AG09309 (cell line): ENCODE results near the gene TPM1.
"Not testable (repeated sequence)": the region's sequence is repeated elsewhere in the genome, so short reads cannot be mapped to it uniquely, and the experiment has no call there.

Experiments used
- DNase-seq: peaks from one replicate; pipeline ENCODE4 v3.0.0-alpha.2; 2010; ENCODE audit warnings: low read depth
- H3K4me3 ChIP-seq: 2 replicates; pipeline ENCODE4 v1.5.1; 2011; ENCODE audit warnings: mild to moderate bottlenecking, low read depth, low read length, moderate library complexity; ENCODE audit not compliant: control insufficient read depth
- CTCF ChIP-seq: IDR thresholded peaks from 2 replicates; pipeline ENCODE4 v1.5.1; 2011; ENCODE audit warnings: mild to moderate bottlenecking, low read depth, low read length, inconsistent platforms; ENCODE audit not compliant: insufficient read depth, control insufficient read depth; ENCODE audit errors: missing control alignments

TPM1 gene

DNA sequence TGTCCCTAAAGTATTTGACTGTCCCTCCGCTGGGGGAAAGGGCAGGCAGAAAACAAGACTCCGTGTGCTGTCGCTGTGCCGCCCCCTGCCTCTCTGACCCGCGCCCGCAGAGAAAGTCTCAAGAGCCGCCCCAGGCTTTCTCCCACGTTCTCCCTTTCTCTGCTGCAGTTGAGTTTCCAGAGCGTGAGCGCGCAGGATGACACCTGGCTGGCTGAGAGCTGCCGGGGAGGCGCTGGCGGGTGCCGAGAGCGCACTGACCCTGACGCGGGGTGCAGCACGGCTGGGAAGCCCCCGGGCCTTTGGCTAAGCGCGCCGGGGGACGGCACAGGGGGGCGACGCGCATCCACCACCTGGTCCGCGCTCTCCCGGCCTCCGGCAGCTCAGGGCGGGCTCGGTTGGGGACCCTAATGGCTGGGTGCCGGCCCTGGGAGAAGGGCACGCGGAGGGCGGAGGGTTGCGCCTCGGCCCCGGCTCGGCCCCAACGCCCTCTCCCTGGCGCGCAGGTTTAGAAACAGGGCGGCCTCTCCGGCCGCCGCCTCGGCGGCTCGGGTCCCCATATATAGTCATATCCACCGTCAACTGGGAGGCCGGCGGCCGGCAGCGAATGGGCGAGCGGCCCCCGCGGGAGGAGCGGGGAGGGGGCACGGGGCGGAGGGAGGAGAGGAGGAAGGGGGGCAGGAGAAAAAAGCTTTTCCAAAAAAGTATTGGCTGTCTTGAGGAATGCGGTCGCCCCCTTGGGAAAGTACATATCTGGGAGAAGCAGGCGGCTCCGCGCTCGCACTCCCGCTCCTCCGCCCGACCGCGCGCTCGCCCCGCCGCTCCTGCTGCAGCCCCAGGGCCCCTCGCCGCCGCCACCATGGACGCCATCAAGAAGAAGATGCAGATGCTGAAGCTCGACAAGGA is at the start of gene TPM1:
Gene TPM1, plus strand, starts transcription at position 774 of the 903 bp plus-strand sequence. Its CDS starts 83 bp downstream, at position 857.
- DNase-seq = peak; percentile 74
- peak; percentile 12 for TF ChIP-seq CTCF
- peak within 1 kb of the TSS; percentile 93 for H3K4me3 ChIP-seq

GRCh38 chr15:62993066-62993465 is 49.5 kb upstream of the TPM1 start:
- no peak overlapping the region for H3K4me3 ChIP-seq
- TF ChIP-seq CTCF = no peak
- no peak for DNase-seq

- not testable (repeated sequence) for DNase-seq, H3K4me3 ChIP-seq
These were observed 48.9 kb upstream of the TPM1 start for GRCh38 chr15:62993632-62994031.

DNA sequence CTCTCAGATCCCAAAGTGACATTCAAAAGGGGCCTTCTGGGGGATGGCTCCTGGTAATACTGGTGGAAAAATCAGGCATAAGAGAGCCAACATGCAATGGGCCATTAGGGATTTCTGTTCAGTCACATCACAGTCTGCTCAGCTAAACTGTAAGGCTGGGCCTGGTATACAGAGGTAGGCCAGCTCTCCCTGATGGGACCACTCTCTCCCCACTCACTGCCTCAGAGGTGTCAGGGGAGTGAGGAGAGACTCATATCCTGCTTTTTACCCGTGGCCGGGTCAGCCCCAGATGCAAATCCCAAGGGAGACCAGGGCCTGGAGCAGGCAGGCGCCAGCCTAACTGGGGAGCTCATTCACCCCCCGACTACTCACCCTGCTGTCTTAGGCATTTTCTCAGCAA is 48.1 kb upstream of the TPM1 start:
- no peak for DNase-seq
- no peak overlapping the region for H3K4me3 ChIP-seq
- TF ChIP-seq CTCF = no peak

GRCh38 chr15:62994975-62995681 is 47.4 kb upstream of the TPM1 start:
- DNase-seq = no peak
- TF ChIP-seq CTCF = no peak

DNA sequence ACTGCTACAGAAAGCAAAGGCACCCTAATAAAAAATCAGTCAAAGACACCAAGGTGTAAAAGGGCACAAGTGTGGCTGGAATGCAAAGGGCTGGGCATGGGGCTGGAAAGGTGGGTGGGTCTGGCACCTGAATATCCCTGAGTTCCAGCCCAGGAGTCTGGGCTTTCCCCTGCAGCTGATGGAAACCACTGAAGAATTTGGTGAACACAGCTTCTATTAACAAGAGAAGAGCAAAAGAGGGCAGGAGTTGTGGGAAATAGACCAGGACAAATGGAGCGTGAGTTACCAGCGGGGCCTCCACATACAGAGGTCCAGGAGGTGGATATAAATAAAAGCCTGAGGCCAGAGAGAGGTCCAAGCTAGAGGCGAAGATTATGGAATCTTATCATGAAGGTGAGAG is 45.1 kb upstream of the TPM1 start:
- no peak for TF ChIP-seq CTCF
- no peak overlapping the region for H3K4me3 ChIP-seq
- DNase-seq = no peak

More at GRCh38 chr15:62994975-62995681, 47.4 kb upstream of the TPM1 start:
- H3K4me3 ChIP-seq = no peak overlapping the region
